HepG2 (cell line): ENCODE measurements around the gene IQGAP3. TPM values are rescaled to one million over a fixed set of nuclear protein-coding genes. Genes with fewer than 3 reads are reported as not detected.
A peak's percentile ranks its signal among the peaks of the same experiment; 100 is the strongest.

Experiments used
- ATF6 ChIP-seq: sonication (generic); formaldehyde crosslinking; conservative IDR thresholded peaks from 2 replicates; pipeline ENCODE4 v1.4.0; 2020; ENCODE audit warnings: missing genetic modification reagents
- BCL6 ChIP-seq: IDR thresholded peaks from 2 replicates; pipeline ENCODE4 v1.6.1; 2016; ENCODE audit warnings: missing genetic modification reagents, missing compliant biosample characterization
- BHLHE40 ChIP-seq: IDR thresholded peaks from 2 replicates; pipeline ENCODE4 v1.6.1; 2011; ENCODE audit warnings: low read length, improper control_type of control experiment
- BRCA1 ChIP-seq: sonication (generic); formaldehyde crosslinking; IDR thresholded peaks from 2 replicates; pipeline ENCODE4 v1.4.0; 2020; ENCODE audit warnings: missing genetic modification reagents
- GABPA ChIP-seq, 2 experiments: IDR thresholded peaks; 2 replicates each; pipeline ENCODE4 v1.6.1; 2011 to 2016; ENCODE audit warnings: low read depth in 2 of 2, low read length in 1 of 2, missing biosample characterization in 1 of 2, missing genetic modification characterization in 1 of 2
- GMEB2 ChIP-seq: IDR thresholded peaks from 2 replicates; pipeline ENCODE4 v1.6.1; 2016; ENCODE audit warnings: missing biosample characterization, missing genetic modification reagents, low read depth
- KAT2B ChIP-seq: fragments of 150-350 bp; IDR thresholded peaks from 2 replicates; pipeline ENCODE4 v1.6.1; 2014; ENCODE audit warnings: low read depth, low read length, borderline replicate concordance
- KAT7 ChIP-seq: IDR thresholded peaks from 2 replicates; pipeline ENCODE4 v1.6.1; 2018; ENCODE audit warnings: borderline replicate concordance, missing compliant biosample characterization
- NR0B2 ChIP-seq: sonication (generic); formaldehyde crosslinking; IDR thresholded peaks from 2 replicates; pipeline ENCODE4 v1.4.0; 2020; ENCODE audit warnings: mild to moderate bottlenecking, missing genetic modification reagents
- PTBP1 ChIP-seq: fragments of 200-400 bp; formaldehyde crosslinking; IDR thresholded peaks from 2 replicates; pipeline ENCODE4 v1.6.1; 2018; ENCODE audit warnings: low read length, low read depth; ENCODE audit not compliant: poor library complexity, severe bottlenecking
- RAD51 ChIP-seq: fragments of 450-650 bp; IDR thresholded peaks from 2 replicates; pipeline ENCODE4 v1.6.1; 2016; ENCODE audit warnings: borderline replicate concordance
- REL ChIP-seq: sonication (generic); formaldehyde crosslinking; conservative IDR thresholded peaks from 2 replicates; pipeline ENCODE4 v1.8.0; 2022; ENCODE audit warnings: mild to moderate bottlenecking, missing genetic modification reagents, moderate library complexity
- SRSF9 ChIP-seq: fragments of 200-400 bp; formaldehyde crosslinking; IDR thresholded peaks from 2 replicates; pipeline ENCODE4 v1.6.1; 2018; ENCODE audit warnings: borderline replicate concordance, mild to moderate bottlenecking, low read depth, low read length; ENCODE audit not compliant: insufficient read depth, poor library complexity, severe bottlenecking
- TEAD2 ChIP-seq: sonication (generic); formaldehyde crosslinking; IDR thresholded peaks from 2 replicates; pipeline ENCODE4 v1.9.0; 2021; ENCODE audit warnings: missing genetic modification reagents
- ZBTB2 ChIP-seq: sonication (generic); formaldehyde crosslinking; IDR thresholded peaks from 2 replicates; pipeline ENCODE4 v1.8.0; 2022; ENCODE audit warnings: low read depth, missing genetic modification reagents
- ZFP91 ChIP-seq: sonication (generic); formaldehyde crosslinking; IDR thresholded peaks from 2 replicates; pipeline ENCODE4 v1.9.0; 2022; ENCODE audit warnings: missing genetic modification reagents, mild to moderate bottlenecking, borderline replicate concordance
- ZNF160 ChIP-seq: sonication (generic); formaldehyde crosslinking; IDR thresholded peaks from 2 replicates; pipeline ENCODE4 v1.8.0; 2022; ENCODE audit warnings: mild to moderate bottlenecking, inconsistent platforms, missing genetic modification reagents
- ZNF281 ChIP-seq: sonication (generic); formaldehyde crosslinking; IDR thresholded peaks from 2 replicates; pipeline ENCODE4 v1.4.0; 2020; ENCODE audit warnings: missing genetic modification reagents, borderline replicate concordance
- polyA plus RNA-seq, 8 experiments: library from polyadenylated mRNA; depleted of rRNA in 3 of 8; stranded (reverse) in 7 of 8; unstranded in 1 of 8; fragments of >200 nt; fragmentation: Illumina TruSeq in 4 of 8; extraction: Trizol in 4 of 8; gene quantifications; 2 replicates each; pipeline versions ENCODE4 v1.2.1 to v1.2.3, GENCODE V29; 2011 to 2016; ENCODE audit warnings: low read depth in 4 of 8, missing spikeins in 1 of 8, mixed read lengths in 1 of 8; ENCODE audit not compliant: insufficient read depth in 1 of 8
- total RNA-seq, 5 experiments: library from RNA; depleted of rRNA; stranded (reverse); fragments of >200 nt; fragmentation: Illumina TruSeq; extraction: Trizol; gene quantifications; 2 replicates each; pipeline ENCODE4 v1.2.3, GENCODE V29; 2016; ENCODE audit warnings: low read depth in 1 of 5

Gene IQGAP3
- total and polyA plus RNA-seq, 2 of the 13 experiments (the other 11 are each of a cell fraction or from before 2014, with no cell fraction given), result 13.5 to 14.1 TPM

GRCh38 chr1:156499842-156500542 lies 72.4 kb downstream of the IQGAP3 start (continued):
- TF ChIP-seq GMEB2 (no peak), RAD51 (no peak), GABPA (IDR thresholded peaks at IDR 0.05; ENCODE audit: low read depth, low read length) (no peak), GABPA (CRISPR knock-in tag; IDR thresholded peaks at IDR 0.05; ENCODE audit: low read depth) (no peak), BHLHE40 (no peak), ATF6 (CRISPR knock-in tag) (no peak), ZFP91 (CRISPR knock-in tag) (peak; percentile 97), REL (CRISPR knock-in tag) (no peak), SRSF9 (no peak), BRCA1 (CRISPR knock-in tag) (no peak), BCL6 (CRISPR knock-in tag) (no peak), ZBTB2 (CRISPR knock-in tag) (no peak), ZNF281 (CRISPR knock-in tag) (peak; percentile 84; the same call in 1 of the 2 replicates), ZNF160 (CRISPR knock-in tag) (no peak), TEAD2 (CRISPR knock-in tag) (no peak), KAT7 (no peak), KAT2B (no peak), PTBP1 (peak; percentile 43), NR0B2 (CRISPR knock-in tag) (no peak)
